NB4 (cell line): ENCODE results near the gene CAMKMT.

Experiments used
- CTCF ChIP-seq: IDR thresholded peaks from one replicate; pipeline ENCODE4 v1.5.1; 2012; ENCODE audit warnings: low read depth, low read length
- MYC ChIP-seq: IDR thresholded peaks from 2 replicates; pipeline ENCODE4 v1.6.1; 2011; ENCODE audit warnings: low read depth, low read length
- POLR2A ChIP-seq: IDR thresholded peaks from 2 replicates; pipeline ENCODE4 v1.6.1; 2011; ENCODE audit warnings: mild to moderate bottlenecking; ENCODE audit not compliant: insufficient read length; ENCODE audit errors: extremely low read depth

GRCh38 chr2:44722026-44722625 lies 360.4 kb downstream of the CAMKMT start:
- no peak for TF ChIP-seq CTCF
- TF ChIP-seq MYC = no peak
- no peak for TF ChIP-seq POLR2A
